Measurements from ENCODE around the gene CAMSAP1. TPM values are rescaled to one million over a fixed set of nuclear protein-coding genes. Genes with fewer than 3 reads are reported as not detected.

The CAMSAP1 gene
- total and polyA plus RNA-seq, 11 donors, result 10.9 to 38.3 (median 19.9) TPM

DNA sequence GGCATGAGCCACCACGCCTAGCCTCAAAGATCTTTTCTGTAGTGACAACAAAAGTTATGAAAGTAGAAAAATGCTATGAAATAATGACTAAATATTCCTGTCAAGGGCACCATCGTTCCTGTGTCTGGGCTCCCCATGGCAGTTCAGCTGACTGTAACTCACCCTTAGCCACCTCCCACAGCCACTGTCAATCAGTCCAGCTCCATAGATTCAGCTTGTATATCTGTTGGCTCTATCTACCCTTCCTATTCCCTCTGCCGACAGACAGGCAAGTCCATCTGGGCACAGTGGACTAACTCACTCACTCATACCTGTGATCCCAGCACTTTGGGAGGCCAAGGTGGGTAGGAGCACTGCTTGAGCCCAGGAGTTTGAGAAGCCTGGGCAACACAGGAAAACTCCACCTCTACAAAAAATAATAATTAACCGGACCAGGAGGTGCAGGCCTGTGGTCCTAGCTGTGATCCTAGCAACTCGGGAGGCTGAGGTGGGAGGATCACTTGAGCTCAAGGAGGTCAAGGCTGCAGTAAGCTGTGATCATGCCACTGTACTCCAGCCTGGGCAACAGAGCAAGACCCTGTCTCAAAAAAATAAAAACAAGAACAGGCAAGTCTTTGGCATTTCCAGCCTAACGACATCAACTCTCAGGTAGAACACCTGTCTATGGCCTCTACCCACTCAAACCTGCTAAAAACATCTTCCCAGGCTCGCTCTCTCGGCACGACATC is 6.2 kb downstream of the CAMSAP1 start:
- intact Hi-C loops (cut with DNase I), result loop anchor here in 3 of 10 donors (5.0 to 10.0 kb wide), 2 partner anchors 34 to 196 kb away; partner anchors contain the start of gene KCNT1 (in 1 of the 3)
- no peak overlapping the region for H3K27ac ChIP-seq
- H3K4me1 ChIP-seq, result peaks cover 0 to 53% (median 23%) of the 10 kb centered on the region in 12 donors
- 92 to 97% (median 95%) methylated on average over 9 of the region's 9 CpGs for WGBS, 4 donors
- ATAC-seq (no peak), DNase-seq (no peak)
- no peaks in the 10 kb centered on the region for H3K36me3 ChIP-seq
- TF ChIP-seq POLR2A (IDR thresholded peaks at IDR 0.05), result no peak
- TF ChIP-seq, protein P1, sequence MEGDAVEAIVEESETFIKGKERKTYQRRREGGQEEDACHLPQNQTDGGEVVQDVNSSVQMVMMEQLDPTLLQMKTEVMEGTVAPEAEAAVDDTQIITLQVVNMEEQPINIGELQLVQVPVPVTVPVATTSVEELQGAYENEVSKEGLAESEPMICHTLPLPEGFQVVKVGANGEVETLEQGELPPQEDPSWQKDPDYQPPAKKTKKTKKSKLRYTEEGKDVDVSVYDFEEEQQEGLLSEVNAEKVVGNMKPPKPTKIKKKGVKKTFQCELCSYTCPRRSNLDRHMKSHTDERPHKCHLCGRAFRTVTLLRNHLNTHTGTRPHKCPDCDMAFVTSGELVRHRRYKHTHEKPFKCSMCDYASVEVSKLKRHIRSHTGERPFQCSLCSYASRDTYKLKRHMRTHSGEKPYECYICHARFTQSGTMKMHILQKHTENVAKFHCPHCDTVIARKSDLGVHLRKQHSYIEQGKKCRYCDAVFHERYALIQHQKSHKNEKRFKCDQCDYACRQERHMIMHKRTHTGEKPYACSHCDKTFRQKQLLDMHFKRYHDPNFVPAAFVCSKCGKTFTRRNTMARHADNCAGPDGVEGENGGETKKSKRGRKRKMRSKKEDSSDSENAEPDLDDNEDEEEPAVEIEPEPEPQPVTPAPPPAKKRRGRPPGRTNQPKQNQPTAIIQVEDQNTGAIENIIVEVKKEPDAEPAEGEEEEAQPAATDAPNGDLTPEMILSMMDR (IDR thresholded peaks at IDR 0.05), result no peak
- no peaks in the 10 kb centered on the region for H3K27me3 ChIP-seq
- peaks cover 0 to 12% (median 0%) of the 10 kb centered on the region in 12 donors for H3K9me3 ChIP-seq
- H3K4me3 ChIP-seq, result no peak overlapping the region

DNA sequence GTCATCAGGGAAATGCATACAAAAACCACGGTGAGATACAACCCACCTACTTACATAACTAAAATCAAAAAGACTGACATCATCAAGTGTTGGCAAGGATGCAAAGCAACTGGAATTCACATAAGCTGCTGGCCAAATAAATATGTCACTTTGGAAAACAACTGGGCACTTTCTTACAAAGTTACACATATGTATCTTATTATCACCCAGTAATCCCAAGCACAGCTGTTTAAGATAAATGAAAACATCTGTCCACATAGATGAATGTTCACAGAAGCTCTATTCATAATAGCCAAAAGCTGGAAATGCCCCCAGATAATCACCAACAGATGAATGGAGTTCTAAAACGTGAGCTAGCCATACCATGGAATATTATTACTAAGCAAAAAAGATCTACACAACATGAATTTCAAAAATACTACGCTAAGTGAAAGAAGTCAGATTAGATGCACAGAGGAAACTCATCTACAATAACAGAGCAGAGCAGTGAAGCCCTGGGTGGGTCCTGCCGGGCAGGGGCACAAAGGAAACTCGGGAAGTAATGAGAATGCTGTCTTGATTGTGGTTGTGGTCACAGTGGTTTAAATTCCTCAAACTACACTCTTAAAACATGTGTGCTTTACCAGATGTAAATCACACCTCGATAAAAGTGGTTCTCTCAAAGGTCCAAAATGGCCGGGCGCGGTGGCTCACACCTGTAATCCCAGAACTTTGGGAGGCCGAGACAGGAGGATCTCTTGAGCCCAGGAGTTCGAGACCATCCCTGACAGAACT is 8.5 kb downstream of the CAMSAP1 start:
- peaks cover 0 to 43% (median 14%) of the 10 kb centered on the region in 12 donors for H3K4me1 ChIP-seq
- peak overlapping the region in 1 of 12 donors; percentile 17 for H3K27ac ChIP-seq
- intact Hi-C loops (cut with DNase I), result no loop called here
- no peak overlapping the region for H3K4me3 ChIP-seq
- H3K9me3 ChIP-seq, result peaks cover 0 to 23% (median 0%) of the 10 kb centered on the region in 12 donors
- DNase-seq, result no peak
- WGBS, 4 donors, result 79 to 87% (median 87%) methylated on average over 11 of the region's 11 CpGs
- ATAC-seq, result peak in 1 of 4 donors; percentile 54
- no peaks in the 10 kb centered on the region for H3K27me3 ChIP-seq
- no peaks in the 10 kb centered on the region for H3K36me3 ChIP-seq
- TF ChIP-seq, protein P1 (IDR thresholded peaks at IDR 0.05), result no peak
- TF ChIP-seq POLR2A (IDR thresholded peaks at IDR 0.05), result no peak

DNA sequence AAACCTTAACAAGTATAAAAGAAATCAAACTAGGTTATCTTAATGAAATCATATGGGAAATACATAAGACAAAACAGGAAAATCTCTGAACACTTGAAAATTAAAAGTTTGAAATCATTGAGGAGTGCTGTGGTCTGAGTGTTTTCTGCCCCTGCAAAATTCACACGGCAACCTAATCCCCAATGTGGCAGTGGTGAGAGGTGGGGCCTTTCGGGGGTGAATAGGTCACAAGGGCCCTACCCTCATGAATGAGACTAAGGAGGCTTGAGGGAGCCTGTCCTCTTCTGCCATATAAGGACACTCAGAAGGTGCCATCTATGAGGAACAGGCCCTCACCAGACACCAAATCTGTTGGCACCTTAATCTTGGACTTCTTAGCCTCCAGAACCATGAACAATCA is 10.7 kb downstream of the CAMSAP1 start:
- Histone ChIP-seq H3K36me3 (no peaks in the 10 kb centered on the region), H3K9me3 (peaks cover 0 to 23% (median 0%) of the 10 kb centered on the region in 12 donors), H3K4me3 (no peak overlapping the region), H3K27ac (no peak overlapping the region), H3K4me1 (peaks cover 0 to 39% (median 10%) of the 10 kb centered on the region in 12 donors), H3K27me3 (no peaks in the 10 kb centered on the region)
- TF ChIP-seq, protein P1 (IDR thresholded peaks at IDR 0.05), result no peak
- TF ChIP-seq POLR2A (IDR thresholded peaks at IDR 0.05), result no peak
- no peak for ATAC-seq
- DNase-seq, result no peak
- 85 to 98% (median 96%) methylated on average over 2 of the region's 2 CpGs for WGBS, 4 donors
- intact Hi-C loops (cut with DNase I), result no loop called here

DNA sequence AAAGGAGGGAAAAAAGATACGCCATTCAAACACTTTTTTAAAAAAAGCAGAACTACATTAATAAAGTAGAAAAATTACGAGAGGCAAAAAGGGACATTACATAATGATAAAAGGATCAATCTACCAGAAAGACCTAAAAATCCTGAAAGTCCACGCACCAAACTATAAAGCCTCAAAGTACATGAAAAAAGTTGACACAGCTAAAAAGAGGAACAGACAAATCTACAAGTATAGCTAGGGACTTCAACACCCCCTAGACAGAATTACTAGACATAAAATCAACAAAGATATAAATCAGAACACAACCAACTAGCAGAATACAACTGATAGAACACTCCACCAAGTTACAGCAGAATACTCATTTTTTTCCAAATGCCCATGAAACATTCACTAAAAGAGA is 11.1 kb downstream of the CAMSAP1 start:
- Histone ChIP-seq H3K36me3 (no peaks in the 10 kb centered on the region), H3K27ac (no peak overlapping the region), H3K9me3 (peaks cover 0 to 23% (median 0%) of the 10 kb centered on the region in 12 donors), H3K4me1 (peaks cover 0 to 43% (median 12%) of the 10 kb centered on the region in 12 donors), H3K4me3 (no peak overlapping the region), H3K27me3 (no peaks in the 10 kb centered on the region)
- ATAC-seq, result no peak
- WGBS, 4 donors, result 92 to 95% (median 93%) methylated on average over 3 of the region's 3 CpGs
- no peak for TF ChIP-seq POLR2A (IDR thresholded peaks at IDR 0.05)
- TF ChIP-seq, protein P1 (IDR thresholded peaks at IDR 0.05), result no peak
- intact Hi-C loops (cut with DNase I), result no loop called here
- no peak for DNase-seq
